Measurements from ENCODE around the gene TMED8.

DNA sequence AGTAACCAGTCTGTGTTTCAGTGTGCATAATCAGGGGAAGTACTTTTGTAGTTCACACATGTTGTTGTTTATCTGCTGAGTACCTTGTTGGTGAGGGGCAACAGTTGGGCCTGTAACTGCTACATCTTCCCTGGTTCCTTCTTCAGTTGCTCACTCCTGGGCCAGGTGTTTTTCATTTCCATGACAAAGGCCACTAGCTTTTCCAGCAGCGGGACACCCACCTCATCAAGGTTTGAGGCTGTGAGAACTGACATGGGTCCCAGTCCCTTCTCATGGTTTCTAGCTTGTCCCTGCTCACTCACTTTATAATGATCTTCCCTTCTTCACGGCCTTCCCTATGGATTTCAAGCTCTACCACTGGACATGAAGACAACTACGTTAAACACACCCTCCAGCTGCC, 48.0 kb upstream of the TMED8 start:
- TF ChIP-seq, protein P1, sequence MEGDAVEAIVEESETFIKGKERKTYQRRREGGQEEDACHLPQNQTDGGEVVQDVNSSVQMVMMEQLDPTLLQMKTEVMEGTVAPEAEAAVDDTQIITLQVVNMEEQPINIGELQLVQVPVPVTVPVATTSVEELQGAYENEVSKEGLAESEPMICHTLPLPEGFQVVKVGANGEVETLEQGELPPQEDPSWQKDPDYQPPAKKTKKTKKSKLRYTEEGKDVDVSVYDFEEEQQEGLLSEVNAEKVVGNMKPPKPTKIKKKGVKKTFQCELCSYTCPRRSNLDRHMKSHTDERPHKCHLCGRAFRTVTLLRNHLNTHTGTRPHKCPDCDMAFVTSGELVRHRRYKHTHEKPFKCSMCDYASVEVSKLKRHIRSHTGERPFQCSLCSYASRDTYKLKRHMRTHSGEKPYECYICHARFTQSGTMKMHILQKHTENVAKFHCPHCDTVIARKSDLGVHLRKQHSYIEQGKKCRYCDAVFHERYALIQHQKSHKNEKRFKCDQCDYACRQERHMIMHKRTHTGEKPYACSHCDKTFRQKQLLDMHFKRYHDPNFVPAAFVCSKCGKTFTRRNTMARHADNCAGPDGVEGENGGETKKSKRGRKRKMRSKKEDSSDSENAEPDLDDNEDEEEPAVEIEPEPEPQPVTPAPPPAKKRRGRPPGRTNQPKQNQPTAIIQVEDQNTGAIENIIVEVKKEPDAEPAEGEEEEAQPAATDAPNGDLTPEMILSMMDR (IDR thresholded peaks at IDR 0.05): no peak
- no peak for TF ChIP-seq POLR2A (IDR thresholded peaks at IDR 0.05)

Data from body of pancreas (tissue), 4 donors.